HG03159 (cell line): Measurements from ENCODE around the gene GPR3.
"Not testable (repeated sequence)": the region's sequence is repeated elsewhere in the genome, so short reads cannot be mapped to it uniquely, and the experiment has no call there.

ENCODE experiments used
- ATAC-seq: cut with Tn5 transposase; IDR thresholded peaks from one replicate; pipeline ENCODE4 v1.9.1; 2021; ENCODE audit warnings: mild to moderate bottlenecking, moderate library complexity; ENCODE audit not compliant: unreplicated experiment

GPR3 gene

DNA sequence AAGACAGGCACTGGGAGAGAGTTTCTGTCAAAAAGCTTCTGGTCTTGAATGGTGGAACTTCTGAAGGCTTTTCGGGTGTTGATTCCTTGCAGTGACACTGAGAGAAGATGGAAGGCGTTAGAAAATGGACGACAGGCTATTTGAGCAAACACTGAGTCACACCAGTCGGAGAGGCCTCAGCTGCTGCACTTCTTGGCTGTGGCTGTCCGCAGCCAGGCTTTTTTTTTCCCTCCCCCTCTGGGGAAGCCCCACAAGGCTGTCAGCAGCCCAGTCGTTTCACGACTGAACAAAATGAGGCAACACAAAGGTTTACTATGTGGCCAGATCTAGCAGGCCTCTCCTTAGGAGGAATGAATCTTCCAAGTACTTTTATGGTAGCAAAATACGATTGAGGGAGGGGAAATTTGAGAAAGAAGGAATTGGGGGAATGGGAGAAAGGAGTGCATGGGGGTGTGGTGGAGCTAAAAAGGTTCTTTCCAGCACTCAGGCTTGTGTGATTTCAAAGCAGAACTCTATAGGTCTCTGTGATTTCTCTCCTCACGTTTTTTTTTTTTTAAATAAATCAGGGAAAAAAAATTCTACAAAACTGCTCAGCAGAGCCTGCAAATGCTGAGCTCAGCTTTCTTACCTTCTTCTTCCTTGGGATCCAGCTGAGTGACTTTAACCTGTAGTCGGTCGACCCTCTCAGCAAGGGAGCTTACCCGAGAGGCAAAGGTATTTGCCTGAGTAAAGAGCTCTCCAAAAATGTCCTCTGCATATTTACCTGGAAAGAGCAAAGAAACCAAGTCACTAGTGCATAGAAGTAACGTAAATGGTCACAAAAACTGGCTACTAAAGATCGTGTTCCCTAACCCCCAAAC is 26.1 kb downstream of the GPR3 start:
- ATAC-seq = peak; percentile 63

DNA sequence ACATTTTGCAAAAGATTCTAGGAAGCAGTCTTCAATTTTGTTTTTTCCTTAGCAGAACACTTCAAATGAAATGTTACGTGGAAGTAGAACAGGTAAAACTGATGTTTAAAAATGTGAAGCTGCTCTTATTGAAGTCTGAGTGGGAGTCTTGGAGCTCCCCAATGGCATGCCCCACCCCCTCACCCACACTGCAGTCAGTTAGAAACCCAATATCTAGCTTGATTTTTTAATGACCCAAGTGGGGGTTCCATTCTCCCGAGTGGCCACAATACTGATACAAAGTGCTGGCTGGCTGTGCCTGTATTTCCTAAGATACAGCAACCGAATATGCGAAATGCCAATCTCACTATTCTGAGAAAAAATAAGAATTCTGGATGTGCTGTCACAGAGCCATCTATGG is 31.3 kb downstream of the GPR3 start:
- ATAC-seq = no peak

DNA sequence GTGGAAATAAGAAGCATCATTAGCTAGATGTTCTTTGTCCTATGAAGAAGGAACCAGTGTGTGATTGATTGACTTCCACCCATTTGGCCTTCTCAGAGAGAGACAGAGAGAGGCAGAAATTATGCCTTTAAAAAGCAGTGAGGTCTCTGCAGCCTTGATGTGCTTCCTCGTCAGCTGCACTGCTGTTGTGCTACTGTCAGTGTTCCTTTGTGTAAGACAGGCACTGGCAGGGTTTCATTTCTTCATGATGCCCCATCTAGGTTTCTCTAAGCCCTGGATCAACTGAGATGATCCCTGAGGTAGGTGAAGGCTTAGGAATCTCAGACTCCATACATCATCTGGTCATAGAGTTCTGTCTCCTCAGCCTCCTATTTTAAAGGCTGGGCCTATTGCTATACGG is 34.9 kb downstream of the GPR3 start:
- ATAC-seq = no peak

DNA sequence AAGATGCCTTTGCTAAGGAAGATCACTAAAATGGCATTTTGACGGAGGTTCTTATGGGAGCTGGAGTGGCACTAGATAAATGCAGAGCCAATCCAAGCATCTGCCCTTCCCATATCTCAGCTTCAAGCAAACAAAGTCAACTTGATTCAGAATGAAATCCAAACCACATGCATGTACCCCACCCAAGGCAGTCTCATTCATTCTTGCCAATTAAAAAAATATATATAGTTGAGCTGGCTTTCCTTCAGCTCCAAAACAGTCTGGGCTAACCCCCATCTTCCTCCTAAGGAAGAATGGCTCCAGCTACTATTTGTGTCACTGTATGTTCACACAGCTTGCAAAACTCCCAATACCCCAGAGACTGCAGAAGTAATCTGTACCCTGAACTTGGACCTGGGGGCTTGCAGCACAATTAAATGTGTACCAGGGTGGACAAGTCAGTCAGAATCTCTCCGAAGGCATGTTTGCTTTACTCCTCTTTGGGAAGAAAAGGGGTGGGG is 35.4 kb downstream of the GPR3 start:
- ATAC-seq = no peak

DNA sequence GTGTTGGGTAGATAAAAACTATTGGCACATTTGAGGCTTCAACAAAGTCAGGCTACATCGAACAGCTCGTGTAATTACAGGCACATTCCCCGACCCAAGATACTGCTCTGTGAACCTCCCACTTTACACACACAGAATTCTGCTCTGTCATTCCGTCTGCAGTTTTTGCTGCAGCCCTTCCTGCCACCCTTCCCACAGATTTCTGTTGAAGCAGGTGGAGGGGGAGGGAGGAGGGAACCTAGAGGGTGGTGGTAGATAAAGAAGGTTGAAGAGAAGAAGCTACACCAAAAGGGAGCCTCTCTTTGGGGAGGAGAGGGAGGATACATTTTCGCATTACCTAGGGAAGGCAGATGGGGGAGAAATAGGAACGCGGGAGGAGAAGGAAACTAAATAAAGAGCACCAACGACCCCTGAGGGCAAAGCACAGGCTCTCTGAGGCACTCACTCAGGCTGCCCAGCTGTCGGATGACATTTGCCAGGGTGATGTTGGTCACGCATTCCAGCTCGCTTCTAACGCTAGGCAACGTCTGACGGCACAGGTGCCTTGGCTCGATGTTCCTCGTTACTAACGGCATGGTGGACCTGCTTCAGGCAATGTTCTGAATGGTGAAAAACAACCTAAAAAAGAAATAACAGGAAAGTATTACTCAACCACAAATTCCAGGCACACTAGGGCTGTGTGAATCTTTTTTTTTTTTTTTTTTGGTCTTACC is 36.0 kb downstream of the GPR3 start:
- ATAC-seq = no peak

DNA sequence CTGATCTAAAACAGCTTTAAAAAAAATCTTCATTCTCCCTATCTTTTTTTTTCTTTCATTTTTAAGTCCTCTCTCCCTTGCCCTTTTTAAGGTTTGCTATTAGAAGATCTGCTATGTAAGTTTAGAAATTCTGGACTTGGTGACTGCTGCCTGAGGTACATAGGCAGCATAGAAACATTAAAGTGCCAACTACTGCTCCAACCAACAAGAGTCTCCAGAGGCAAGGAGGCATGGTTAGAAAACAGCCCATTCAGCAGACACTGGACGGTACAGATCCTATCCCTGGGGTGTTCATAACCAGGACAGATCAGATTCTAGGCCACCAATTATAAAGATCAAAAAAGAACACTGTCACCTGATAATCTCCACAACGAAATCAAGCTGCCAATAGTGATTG is 36.6 kb downstream of the GPR3 start:
- ATAC-seq = no peak

DNA sequence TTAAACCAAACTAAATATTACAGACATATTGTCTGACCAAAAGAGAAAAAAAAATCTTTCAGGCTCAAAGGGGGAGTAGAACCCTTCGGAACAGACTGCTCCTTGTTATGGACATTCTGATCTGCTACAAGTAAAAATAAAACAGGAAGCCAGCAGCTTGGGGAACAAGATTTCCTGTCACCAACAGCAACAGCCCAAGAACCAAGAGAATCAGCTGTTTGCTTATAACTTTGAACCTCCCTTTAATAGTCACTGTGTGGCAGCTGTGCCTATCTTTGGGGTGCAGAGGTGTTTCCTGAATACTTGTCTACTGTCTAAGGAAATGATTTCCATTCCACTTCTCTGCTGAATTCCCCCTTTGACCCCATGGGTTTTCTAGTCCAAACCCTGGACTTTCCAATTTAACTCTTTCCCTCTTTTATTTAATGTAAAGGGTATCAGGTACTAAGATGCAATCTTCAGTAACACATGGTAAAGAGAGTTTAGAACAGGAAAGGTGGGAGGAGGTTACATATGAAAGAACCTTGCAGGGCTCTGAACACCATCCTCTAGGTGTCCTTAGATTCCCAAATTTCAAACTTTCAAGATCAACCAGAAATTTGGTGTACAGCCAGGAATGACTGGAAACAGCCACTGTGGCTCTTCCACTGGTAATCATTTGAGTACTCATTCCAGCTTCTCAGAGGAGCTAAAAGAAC is 38.6 kb downstream of the GPR3 start:
- no peak for ATAC-seq

DNA sequence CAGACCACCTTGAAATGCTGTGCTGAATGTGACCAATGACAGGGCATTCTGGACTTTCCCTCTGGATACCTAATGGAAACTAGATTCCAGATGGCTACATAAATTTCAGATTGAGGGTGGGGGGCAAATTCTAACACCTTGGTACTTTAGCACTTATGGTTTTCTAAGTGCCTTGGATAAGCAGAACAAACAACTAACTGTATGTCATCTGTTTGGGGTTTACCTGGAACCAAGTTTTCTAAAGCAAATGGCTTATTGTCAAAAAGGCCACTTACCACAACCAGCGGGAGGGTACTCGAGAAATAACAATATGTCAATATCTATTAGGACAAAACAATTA is 39.1 kb downstream of the GPR3 start:
- ATAC-seq = no peak

DNA sequence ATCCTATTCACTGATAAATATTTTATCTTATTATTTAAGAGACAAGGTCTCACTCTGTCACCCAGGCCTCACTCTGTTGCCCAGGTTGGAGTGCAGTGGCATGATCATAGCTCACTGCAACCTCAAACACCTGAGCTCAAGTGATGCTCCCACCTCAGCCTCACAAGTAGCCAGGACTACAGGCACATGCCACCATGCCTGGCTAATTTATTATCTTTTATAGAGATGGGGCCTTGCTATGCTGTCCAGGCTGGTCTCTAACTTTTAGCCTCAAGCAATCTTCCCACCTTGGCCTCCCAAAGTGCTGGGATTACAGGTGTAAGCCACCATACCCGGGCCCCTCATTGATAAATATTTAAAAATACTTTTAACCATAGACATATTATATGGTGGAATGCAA is 40.3 kb downstream of the GPR3 start:
- not testable (repeated sequence) for ATAC-seq

DNA sequence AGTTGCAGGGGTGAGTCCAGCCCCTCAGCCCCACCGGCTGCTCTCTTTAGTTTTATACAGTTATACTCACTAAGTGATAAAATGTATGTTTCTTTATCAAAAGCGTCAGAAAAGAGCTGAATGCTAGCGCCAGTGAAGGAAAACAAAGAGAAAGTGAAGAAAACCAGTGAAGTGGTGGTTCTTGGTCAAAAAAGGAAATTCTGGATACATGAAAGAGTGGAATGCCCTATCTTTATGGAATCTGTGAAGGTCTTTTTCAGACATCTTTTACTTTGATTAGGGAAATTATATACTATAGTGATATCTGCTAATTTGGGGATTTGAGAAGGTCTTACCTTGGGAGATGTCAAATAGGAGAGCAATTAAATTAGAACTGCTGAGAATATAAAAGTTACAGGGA is 41.3 kb downstream of the GPR3 start:
- ATAC-seq = no peak

DNA sequence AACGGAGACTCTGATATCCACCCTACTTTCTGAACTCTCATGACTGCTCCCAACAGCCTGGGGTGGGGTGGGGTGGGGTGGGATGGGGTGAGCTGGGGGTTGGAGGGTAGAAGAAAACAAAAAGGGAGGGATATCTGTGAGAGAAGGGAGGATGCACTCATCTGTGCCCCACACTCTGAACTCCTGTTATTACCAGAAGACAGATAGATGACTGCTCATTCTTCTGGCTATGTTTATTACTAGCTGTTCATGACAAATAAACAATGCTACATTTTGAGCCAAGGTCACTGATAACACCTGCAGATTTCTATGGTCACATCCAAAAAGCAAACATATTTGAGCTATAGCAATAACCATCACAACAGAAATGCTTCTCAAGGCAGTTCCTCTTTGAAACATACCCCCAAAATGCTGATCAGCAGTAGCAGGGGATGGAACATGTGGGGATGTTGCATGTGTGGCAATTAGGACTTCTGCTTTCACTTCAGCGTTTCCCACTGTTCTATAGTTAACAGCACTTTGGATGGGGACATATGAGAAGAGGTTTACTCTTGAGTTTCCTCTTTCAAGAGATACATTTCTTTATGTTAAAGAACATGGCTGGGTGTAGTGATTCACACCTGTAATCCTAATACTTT is 43.3 kb downstream of the GPR3 start:
- ATAC-seq = no peak

DNA sequence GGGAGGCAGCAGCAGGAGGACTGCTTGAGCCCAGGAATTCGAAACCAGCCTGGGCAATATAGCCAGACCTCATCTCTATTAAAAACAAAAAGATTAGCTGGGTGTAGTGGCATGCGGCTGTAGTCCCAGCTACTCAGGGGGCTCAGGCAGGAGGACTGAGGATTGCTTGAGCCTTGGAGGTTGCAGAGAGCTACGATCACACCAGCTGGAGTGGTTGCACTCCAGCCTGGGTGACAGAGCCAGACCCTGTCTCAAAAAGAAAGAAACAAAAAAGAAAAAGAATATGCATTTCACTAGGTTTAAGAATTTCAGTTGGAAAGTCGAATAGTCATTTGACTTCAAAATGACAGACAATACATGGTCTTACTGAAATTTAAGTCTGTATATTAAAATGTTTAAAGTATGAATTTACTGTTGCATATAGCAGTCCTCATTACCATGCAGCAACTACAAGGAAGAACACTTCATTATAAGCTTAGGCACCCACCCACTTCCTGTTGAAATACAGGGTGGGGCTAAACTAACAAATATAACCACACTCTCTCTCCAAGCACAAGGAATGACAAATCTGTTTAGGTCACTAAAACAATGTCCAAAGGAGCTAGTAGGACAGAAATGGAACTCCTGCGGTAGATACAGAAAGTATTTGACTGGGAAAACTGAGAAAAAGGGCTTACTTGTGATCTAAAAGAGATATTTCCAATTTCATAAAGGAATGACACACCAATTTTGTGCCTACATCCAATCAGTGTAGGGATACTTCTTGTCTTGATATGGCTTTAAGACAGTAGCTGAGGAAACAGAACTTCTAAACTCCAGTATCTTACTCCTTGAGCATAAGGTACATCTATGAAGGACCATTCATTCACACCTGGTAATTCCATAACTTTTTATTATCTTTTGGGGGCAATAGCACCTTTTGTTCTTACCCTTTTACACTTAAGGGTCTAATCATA is 44.1 kb downstream of the GPR3 start:
- ATAC-seq = no peak

DNA sequence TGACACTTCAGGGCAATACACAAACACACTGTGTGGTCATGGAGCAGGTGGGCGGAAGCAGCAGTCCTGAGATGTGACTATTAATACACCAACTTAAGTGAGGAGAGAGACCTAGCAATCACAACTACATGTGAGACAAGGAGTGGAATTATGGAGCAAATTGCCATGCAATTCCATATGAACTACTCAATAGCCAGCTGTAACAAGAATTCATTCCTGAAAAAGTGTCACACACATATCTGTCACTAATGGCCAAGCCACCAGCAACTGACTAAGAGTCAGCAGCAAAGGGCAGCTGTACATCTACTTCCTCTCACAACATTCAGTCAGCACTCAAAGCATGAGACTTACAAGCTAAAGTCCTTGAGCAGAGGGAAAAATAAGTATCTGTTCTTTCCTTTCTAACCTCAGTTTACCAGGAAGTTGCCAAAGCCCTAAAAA is 46.2 kb downstream of the GPR3 start:
- no peak for ATAC-seq

DNA sequence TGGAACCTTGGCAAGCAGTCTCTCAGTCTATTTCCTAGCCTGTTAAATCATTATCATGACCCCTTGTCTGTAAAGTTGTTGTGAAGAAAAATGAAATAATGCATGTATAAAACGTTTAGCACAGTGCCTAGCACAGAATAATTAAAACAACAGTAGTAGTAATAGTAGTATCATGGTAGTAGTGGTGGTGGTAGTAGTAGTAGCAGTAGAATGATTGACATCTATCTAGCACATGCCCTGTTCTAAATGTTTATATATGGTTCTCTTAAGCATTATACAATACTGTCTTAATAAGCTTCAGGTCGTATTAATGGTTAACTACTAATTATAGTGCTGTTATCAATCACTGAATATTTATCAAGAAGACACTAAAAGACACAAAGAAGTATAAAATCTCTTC is 46.7 kb downstream of the GPR3 start:
- no peak for ATAC-seq

DNA sequence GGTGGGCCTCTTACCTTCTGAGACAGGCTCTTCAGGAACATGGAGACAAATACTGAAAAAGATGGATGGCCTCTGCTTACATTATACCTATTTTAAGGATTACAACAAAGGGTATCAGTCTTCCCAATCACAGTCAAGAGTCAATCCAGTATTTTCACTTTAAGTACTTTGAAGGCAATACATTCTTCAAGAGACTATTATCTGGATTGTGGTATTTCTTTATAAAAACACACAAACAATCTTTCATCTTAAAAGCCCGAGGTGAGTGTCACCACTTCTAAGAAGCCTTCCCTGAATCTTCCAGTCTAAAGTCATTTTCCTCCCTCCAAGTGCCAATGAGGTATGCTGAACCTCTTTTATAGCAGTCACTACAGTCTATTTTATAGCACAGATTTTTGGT is 52.2 kb downstream of the GPR3 start:
- no peak for ATAC-seq
